Endothelial cell of umbilical vein (primary cell): ENCODE measurements around the gene AUTS2. TPM values are rescaled to one million over a fixed set of nuclear protein-coding genes. Genes with fewer than 3 reads are reported as not detected.

Experiments used
- BruUV-seq: library from RNA; stranded (reverse); fragments of 400-500 nt; replicated peaks from 2 replicates; lab custom pipeline; 2021; lab: Mats Ljungman, UMichigan
- CTCF ChIA-PET: fragments of 300-600, 350-600 bp; sonication (Branson Sonifier 250); formaldehyde crosslinking; loops from one replicate; lab custom pipeline; 2021; ENCODE audit warnings: antibody characterized with exemption, inconsistent platforms; lab: Charles Lee
- POLR2A ChIA-PET: fragments of 300-600, 350-600 bp; sonication (Branson Sonifier 250); formaldehyde crosslinking; loops from one replicate; lab custom pipeline; 2021; ENCODE audit warnings: antibody characterized with exemption, inconsistent platforms; lab: Charles Lee
- DNase-seq: peaks from one replicate; pipeline ENCODE4 v3.0.0-alpha.2; 2011; ENCODE audit warnings: low read depth, low spot score
- FAIRE-seq: peaks from 2 replicates; lab custom pipeline; 2011; peaks lifted over from hg19 to GRCh38; lab: Jason Lieb, UNC
- H2AFZ ChIP-seq: 2 replicates; pipeline ENCODE4 v1.6.0; 2012; ENCODE audit warnings: low read depth, low read length, control low read depth, inconsistent platforms
- H3K27ac ChIP-seq: 2 replicates; pipeline ENCODE4 v1.5.1; 2011; ENCODE audit warnings: low read depth, mild to moderate bottlenecking, control low read depth, low read length, moderate library complexity; ENCODE audit not compliant: insufficient read depth
- H3K27me3 ChIP-seq, 2 experiments: 2 replicates each; pipeline versions ENCODE4 v1.6.0 to v1.6.1; 2011; ENCODE audit warnings: low read length in 2 of 2, mixed read lengths in 1 of 2; ENCODE audit not compliant: control insufficient read depth in 2 of 2, insufficient read depth in 2 of 2
- H3K36me3 ChIP-seq, 2 experiments: 2 replicates in 1 of 2; 3 replicates in 1 of 2; pipeline ENCODE4 v1.5.1; 2011; ENCODE audit warnings: low read length in 2 of 2, mild to moderate bottlenecking in 1 of 2, moderate library complexity in 1 of 2; ENCODE audit not compliant: control insufficient read depth in 2 of 2, insufficient read depth in 2 of 2; ENCODE audit errors: extremely low read depth in 1 of 2
- H3K4me1 ChIP-seq: 3 replicates; pipeline ENCODE4 v1.5.1; 2011; ENCODE audit warnings: mild to moderate bottlenecking, low read length; ENCODE audit not compliant: control insufficient read depth, insufficient read depth; ENCODE audit errors: extremely low read depth
- H3K4me2 ChIP-seq: 2 replicates; pipeline ENCODE4 v1.6.1; 2011; ENCODE audit warnings: low read length, control low read depth, mixed read lengths; ENCODE audit not compliant: insufficient read depth
- H3K4me3 ChIP-seq, 3 experiments: fragments of 200-600 bp in 1 of 3; sonication (generic), shearing (Covaris generic) in 1 of 3; replicated peaks in 1 of 3; 2 replicates each; pipeline ENCODE4 v1.5.1; 2011 to 2016; ENCODE audit warnings: control low read depth in 3 of 3, low read length in 3 of 3, mild to moderate bottlenecking in 2 of 3, inconsistent platforms in 1 of 3, low read depth in 1 of 3, moderate library complexity in 1 of 3; ENCODE audit not compliant: insufficient read depth in 1 of 3
- H3K79me2 ChIP-seq: 2 replicates; pipeline ENCODE4 v1.6.0; 2012; ENCODE audit warnings: low read length, inconsistent platforms; ENCODE audit not compliant: control insufficient read depth, insufficient read depth
- H3K9ac ChIP-seq: replicated peaks from 2 replicates; pipeline ENCODE3; 2011; ENCODE audit warnings: low read length, control low read depth; ENCODE audit not compliant: insufficient read depth; ENCODE audit errors: extremely low read depth
- H3K9me1 ChIP-seq: replicated peaks from 3 replicates; pipeline ENCODE4 v1.6.0; 2011; ENCODE audit warnings: mild to moderate bottlenecking, low read length; ENCODE audit not compliant: control insufficient read depth, insufficient read depth; ENCODE audit errors: extremely low read depth
- H3K9me3 ChIP-seq: replicated peaks from 2 replicates; pipeline ENCODE4 v1.5.1; 2012; ENCODE audit warnings: low read length, inconsistent platforms; ENCODE audit not compliant: control insufficient read depth, insufficient read depth
- H4K20me1 ChIP-seq: replicated peaks from 2 replicates; pipeline ENCODE3; 2011; ENCODE audit warnings: mild to moderate bottlenecking, low read length; ENCODE audit not compliant: control insufficient read depth, insufficient read depth; ENCODE audit errors: extremely low read depth
- EZH2 ChIP-seq: IDR thresholded peaks from 2 replicates; pipeline ENCODE4 v1.6.1; 2012; ENCODE audit warnings: borderline replicate concordance, low read depth, mild to moderate bottlenecking, moderate library complexity, low read length, inconsistent platforms; ENCODE audit not compliant: severe bottlenecking
- FOS ChIP-seq: IDR thresholded peaks from 2 replicates; pipeline ENCODE4 v1.6.1; 2011; ENCODE audit warnings: mild to moderate bottlenecking, low read length, moderate library complexity, borderline replicate concordance; ENCODE audit not compliant: insufficient read depth
- GATA2 ChIP-seq: IDR thresholded peaks from 2 replicates; pipeline ENCODE4 v1.7.0; 2011; ENCODE audit warnings: low read depth, mild to moderate bottlenecking, moderate library complexity, mixed read lengths, low read length; ENCODE audit not compliant: insufficient read length, insufficient read depth
- JUN ChIP-seq: IDR thresholded peaks from 2 replicates; pipeline ENCODE4 v1.6.1; 2011; ENCODE audit warnings: borderline replicate concordance, low read depth; ENCODE audit not compliant: insufficient read length, insufficient read depth
- MYC ChIP-seq: IDR thresholded peaks from one replicate; pipeline ENCODE4 v1.6.1; 2011; ENCODE audit warnings: mild to moderate bottlenecking, low read depth, low read length
- POLR2A ChIP-seq: IDR thresholded peaks from 2 replicates; pipeline ENCODE4 v1.6.1; 2012; ENCODE audit warnings: low read depth, mild to moderate bottlenecking, control low read depth, low read length
- POLR2AphosphoS5 ChIP-seq: IDR thresholded peaks from 2 replicates; pipeline ENCODE4 v1.6.1; 2012; ENCODE audit warnings: low read depth, mild to moderate bottlenecking, control low read depth, low read length, moderate library complexity; ENCODE audit not compliant: insufficient read depth
- dilution Hi-C: fragments of 300-500 bp; cut with MboI; formaldehyde crosslinking; loops from one replicate; pipeline ENCODE4 v1.15.0; 2019; ENCODE audit warnings: low sequenced_read_pairs; ENCODE audit not compliant: extremely low pct_ligation_motif_present
- intact Hi-C: fragments of 100-400 bp; cut with micrococcal nuclease; formaldehyde crosslinking; loops from one replicate; pipeline ENCODE4 v1.10.0; 2022
- polyA plus RNA-seq, 4 experiments: library from polyadenylated mRNA; depleted of rRNA in 3 of 4; stranded (reverse) in 3 of 4; unstranded in 1 of 4; fragments of >200 nt; gene quantifications; 2 replicates each; pipeline versions ENCODE4 v1.2.1 to v1.2.3, GENCODE V29; 2011 to 2012; ENCODE audit warnings: missing spikeins in 1 of 4
- total RNA-seq: library from RNA; stranded (reverse); gene quantifications from 2 replicates; pipeline ENCODE4 v1.2.3, GENCODE V29; 2021
- TF ChIP-seq, protein P1 (sequence below): IDR thresholded peaks from 2 replicates; pipeline ENCODE4 v1.6.1; 2011; ENCODE audit not compliant: insufficient read depth, insufficient read length
- TF ChIP-seq, protein P2 (sequence below), 2 donors: IDR thresholded peaks; 1 replicate in 1 of 2; 2 replicates in 1 of 2; pipeline ENCODE4 v1.5.1; 2011; ENCODE audit warnings: low read length in 2 of 2, mild to moderate bottlenecking in 2 of 2, moderate library complexity in 2 of 2, control low read depth in 1 of 2, inconsistent platforms in 1 of 2, low read depth in 1 of 2; ENCODE audit not compliant: insufficient read depth in 1 of 2; ENCODE audit errors: extremely low read depth in 1 of 2

Gene AUTS2
- total and polyA plus RNA-seq, 2 donors (not counting 3 experiments of a cell fraction or from before 2014, with no cell fraction given): 0.59 to 8.0 TPM

GRCh38 chr7:70341446-70341845 lies 743.2 kb downstream of the AUTS2 start:
- H3K27ac ChIP-seq: no peak overlapping the region
- intact Hi-C loops (no loop called here), dilution Hi-C loops (no loop called here)
- no peak for DNase-seq
- no peak overlapping the region for H3K4me2 ChIP-seq
- TF ChIP-seq EZH2 (no peak), POLR2A (no peak), GATA2 (no peak), FOS (no peak), JUN (no peak), MYC (no peak), POLR2AphosphoS5 (no peak)
- TF ChIP-seq, protein P1, sequence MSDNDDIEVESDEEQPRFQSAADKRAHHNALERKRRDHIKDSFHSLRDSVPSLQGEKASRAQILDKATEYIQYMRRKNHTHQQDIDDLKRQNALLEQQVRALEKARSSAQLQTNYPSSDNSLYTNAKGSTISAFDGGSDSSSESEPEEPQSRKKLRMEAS: no peak
- TF ChIP-seq, protein P2, sequence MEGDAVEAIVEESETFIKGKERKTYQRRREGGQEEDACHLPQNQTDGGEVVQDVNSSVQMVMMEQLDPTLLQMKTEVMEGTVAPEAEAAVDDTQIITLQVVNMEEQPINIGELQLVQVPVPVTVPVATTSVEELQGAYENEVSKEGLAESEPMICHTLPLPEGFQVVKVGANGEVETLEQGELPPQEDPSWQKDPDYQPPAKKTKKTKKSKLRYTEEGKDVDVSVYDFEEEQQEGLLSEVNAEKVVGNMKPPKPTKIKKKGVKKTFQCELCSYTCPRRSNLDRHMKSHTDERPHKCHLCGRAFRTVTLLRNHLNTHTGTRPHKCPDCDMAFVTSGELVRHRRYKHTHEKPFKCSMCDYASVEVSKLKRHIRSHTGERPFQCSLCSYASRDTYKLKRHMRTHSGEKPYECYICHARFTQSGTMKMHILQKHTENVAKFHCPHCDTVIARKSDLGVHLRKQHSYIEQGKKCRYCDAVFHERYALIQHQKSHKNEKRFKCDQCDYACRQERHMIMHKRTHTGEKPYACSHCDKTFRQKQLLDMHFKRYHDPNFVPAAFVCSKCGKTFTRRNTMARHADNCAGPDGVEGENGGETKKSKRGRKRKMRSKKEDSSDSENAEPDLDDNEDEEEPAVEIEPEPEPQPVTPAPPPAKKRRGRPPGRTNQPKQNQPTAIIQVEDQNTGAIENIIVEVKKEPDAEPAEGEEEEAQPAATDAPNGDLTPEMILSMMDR (IDR thresholded peaks at IDR 0.05; ENCODE audit: extremely low read depth in 1 of 2, insufficient read depth in 1 of 2, low read depth in 1 of 2, low read length in 2 of 2): no peak
- no peak overlapping the region for H3K4me3 ChIP-seq
- no peak overlapping the region for H3K9ac ChIP-seq
- H3K27me3 ChIP-seq: no peaks in the 10 kb centered on the region
- FAIRE-seq: no peak
- H3K9me1 ChIP-seq: no peaks in the 10 kb centered on the region
- no peaks in the 10 kb centered on the region for H3K9me3 ChIP-seq
- H2AFZ ChIP-seq: no peak overlapping the region
- H3K4me1 ChIP-seq: no peaks in the 10 kb centered on the region
- no peaks in the 10 kb centered on the region for H3K79me2 ChIP-seq
- CTCF ChIA-PET: no interaction called here
- no peaks in the 10 kb centered on the region for H4K20me1 ChIP-seq
- BruUV-seq: no TSS peak
- no peaks in the 10 kb centered on the region for H3K36me3 ChIP-seq
- POLR2A ChIA-PET: no interaction called here
